GM10847 (cell line): ENCODE measurements around the gene METRNL.

Source experiments
- POLR2A ChIP-seq: IDR thresholded peaks from 2 replicates; pipeline ENCODE4 v1.6.1; 2011; ENCODE audit not compliant: insufficient read length; ENCODE audit errors: extremely low read depth

METRNL gene

GRCh38 chr17:83142619-83143018, 63.2 kb downstream of the METRNL start:
- no peak for TF ChIP-seq POLR2A

- no peak for TF ChIP-seq POLR2A
Measured at GRCh38 chr17:83143817-83144231, 64.4 kb downstream of the METRNL start.
